ENCODE results near the gene GBP3. TPM values are rescaled to one million over a fixed set of nuclear protein-coding genes. Genes with fewer than 3 reads are reported as not detected.
"Not testable (repeated sequence)": the region's sequence is repeated elsewhere in the genome, so short reads cannot be mapped to it uniquely, and the experiment has no call there.

The GBP3 gene
- total RNA-seq, 2 donors from 2014 or later, result 8.0 to 8.2 TPM

DNA sequence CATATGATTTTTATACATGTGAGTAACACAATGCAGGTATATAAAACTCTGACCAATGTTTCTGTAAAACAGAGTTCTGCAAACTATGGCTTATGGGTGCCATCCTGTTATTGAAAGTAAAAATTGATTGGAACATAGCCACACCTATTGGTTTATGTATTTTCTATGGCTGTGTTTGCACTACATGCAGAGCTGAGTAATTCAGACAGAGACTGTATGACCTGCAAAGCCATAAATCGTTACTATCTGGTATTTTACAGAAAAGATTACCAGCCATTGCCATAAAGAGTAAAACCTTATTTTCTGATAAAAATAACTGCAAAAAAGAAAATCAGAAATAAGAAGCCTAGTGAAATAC is 29.3 kb upstream of the GBP3 start:
- 63 to 66% methylated on average over 1 of the region's 1 CpG for WGBS, 2 donors
- no peak overlapping the region for H3K27ac ChIP-seq
- TF ChIP-seq POLR2A (IDR thresholded peaks at IDR 0.05), result no peak
- TF ChIP-seq, protein P1, sequence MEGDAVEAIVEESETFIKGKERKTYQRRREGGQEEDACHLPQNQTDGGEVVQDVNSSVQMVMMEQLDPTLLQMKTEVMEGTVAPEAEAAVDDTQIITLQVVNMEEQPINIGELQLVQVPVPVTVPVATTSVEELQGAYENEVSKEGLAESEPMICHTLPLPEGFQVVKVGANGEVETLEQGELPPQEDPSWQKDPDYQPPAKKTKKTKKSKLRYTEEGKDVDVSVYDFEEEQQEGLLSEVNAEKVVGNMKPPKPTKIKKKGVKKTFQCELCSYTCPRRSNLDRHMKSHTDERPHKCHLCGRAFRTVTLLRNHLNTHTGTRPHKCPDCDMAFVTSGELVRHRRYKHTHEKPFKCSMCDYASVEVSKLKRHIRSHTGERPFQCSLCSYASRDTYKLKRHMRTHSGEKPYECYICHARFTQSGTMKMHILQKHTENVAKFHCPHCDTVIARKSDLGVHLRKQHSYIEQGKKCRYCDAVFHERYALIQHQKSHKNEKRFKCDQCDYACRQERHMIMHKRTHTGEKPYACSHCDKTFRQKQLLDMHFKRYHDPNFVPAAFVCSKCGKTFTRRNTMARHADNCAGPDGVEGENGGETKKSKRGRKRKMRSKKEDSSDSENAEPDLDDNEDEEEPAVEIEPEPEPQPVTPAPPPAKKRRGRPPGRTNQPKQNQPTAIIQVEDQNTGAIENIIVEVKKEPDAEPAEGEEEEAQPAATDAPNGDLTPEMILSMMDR (IDR thresholded peaks at IDR 0.05), result no peak
- H3K9me3 ChIP-seq, result no peaks in the 10 kb centered on the region
- no peaks in the 10 kb centered on the region for H3K27me3 ChIP-seq
- ATAC-seq, result no peak
- DNase-seq, result no peak
- no peaks in the 10 kb centered on the region for H3K4me1 ChIP-seq
- no peak overlapping the region for H3K4me3 ChIP-seq
- H3K36me3 ChIP-seq (replicated peaks in 1 of 2; ENCODE audit: insufficient read depth in 1 of 2, low read depth in 2 of 2), result peaks cover 0 to 1% of the 10 kb centered on the region in 2 donors
- intact Hi-C loops (cut with DNase I), result no loop called here

DNA sequence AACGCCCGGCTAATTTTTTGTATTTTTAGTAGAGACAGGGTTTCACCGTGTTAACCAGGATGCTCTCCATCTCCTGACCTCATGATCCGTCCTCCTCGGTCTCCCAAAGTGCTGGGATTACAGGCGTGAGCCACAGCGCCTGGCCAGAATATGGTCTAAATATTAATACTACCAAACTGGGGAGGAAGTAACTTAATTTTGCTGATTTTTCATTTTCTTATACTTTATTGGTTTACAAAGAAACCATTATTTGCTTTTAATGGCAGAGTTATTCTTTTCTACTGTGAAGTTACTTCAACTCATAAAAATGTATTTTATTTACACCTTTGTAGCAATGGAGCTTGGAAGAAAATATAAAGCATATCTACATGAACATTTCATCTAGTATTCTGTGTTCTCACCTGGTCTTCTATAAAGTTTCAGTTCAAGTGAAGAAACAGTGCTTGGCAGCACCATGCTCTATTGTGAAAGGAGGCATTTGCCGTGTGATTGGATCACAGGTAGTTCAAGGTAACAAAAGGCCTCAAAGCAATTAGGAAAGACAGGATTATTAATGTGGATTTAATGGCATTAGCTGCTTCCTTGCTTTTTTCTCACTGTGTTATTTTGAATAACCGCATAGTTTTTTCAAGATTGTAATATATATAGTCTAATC is 28.8 kb upstream of the GBP3 start:
- Histone ChIP-seq H3K27ac (no peak overlapping the region), H3K27me3 (no peaks in the 10 kb centered on the region), H3K9me3 (no peaks in the 10 kb centered on the region), H3K4me3 (no peak overlapping the region), H3K4me1 (no peaks in the 10 kb centered on the region), H3K36me3 (replicated peaks in 1 of 2; ENCODE audit: insufficient read depth in 1 of 2, low read depth in 2 of 2) (no peaks in the 10 kb centered on the region)
- WGBS, 2 donors, result 85 to 90% methylated on average over 9 of the region's 9 CpGs
- TF ChIP-seq, protein P1 (IDR thresholded peaks at IDR 0.05), result no peak
- DNase-seq (no peak), ATAC-seq (no peak)
- intact Hi-C loops (cut with DNase I), result no loop called here

GRCh38 chr1:89050649-89051033 is 28.0 kb upstream of the GBP3 start:
- H3K27ac ChIP-seq, result no peak overlapping the region
- DNase-seq, result no peak
- intact Hi-C loops (cut with DNase I), result no loop called here
- no peaks in the 10 kb centered on the region for H3K36me3 ChIP-seq (replicated peaks in 1 of 2; ENCODE audit: insufficient read depth in 1 of 2, low read depth in 2 of 2)
- no peaks in the 10 kb centered on the region for H3K27me3 ChIP-seq
- TF ChIP-seq POLR2A (IDR thresholded peaks at IDR 0.05), result no peak
- TF ChIP-seq, protein P1 (IDR thresholded peaks at IDR 0.05), result no peak
- WGBS, 2 donors, result 91 to 94% methylated on average over 9 to 11 of the region's 11 CpGs
- no peak for ATAC-seq
- H3K4me3 ChIP-seq, result no peak overlapping the region
- no peaks in the 10 kb centered on the region for H3K4me1 ChIP-seq
- H3K9me3 ChIP-seq, result no peaks in the 10 kb centered on the region

- WGBS, 2 donors, result 71 to 83% methylated on average over 9 of the region's 9 CpGs
- intact Hi-C loops (cut with DNase I); H3K27ac ChIP-seq; H3K36me3 ChIP-seq (replicated peaks in 1 of 2; ENCODE audit: insufficient read depth in 1 of 2, low read depth in 2 of 2); H3K9me3 ChIP-seq; H3K27me3 ChIP-seq; DNase-seq; H3K4me1 ChIP-seq; ATAC-seq; H3K4me3 ChIP-seq: not testable (repeated sequence)
Measured at GRCh38 chr1:89049901-89050648, 27.4 kb upstream of the GBP3 start.

DNA sequence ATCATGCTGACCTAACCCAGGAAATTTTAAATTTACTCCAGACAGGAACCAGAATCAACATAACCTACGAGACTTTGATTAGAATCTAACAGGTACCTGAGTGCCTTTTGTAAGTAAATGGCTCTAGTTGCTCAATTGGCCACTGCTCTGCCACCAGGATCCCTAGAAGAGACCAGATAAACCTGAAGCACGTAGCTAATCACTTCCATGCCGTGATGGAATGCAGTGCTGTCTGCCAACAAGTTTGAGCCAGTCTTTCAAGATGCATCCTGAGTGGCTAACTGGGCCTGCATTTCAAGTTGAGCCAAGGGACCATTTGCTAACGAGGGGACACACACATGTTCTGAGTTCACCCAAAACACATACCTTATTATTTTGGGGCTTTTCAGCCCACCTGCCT is 26.5 kb upstream of the GBP3 start:
- H3K27me3 ChIP-seq; intact Hi-C loops (cut with DNase I); H3K36me3 ChIP-seq (replicated peaks in 1 of 2; ENCODE audit: insufficient read depth in 1 of 2, low read depth in 2 of 2); H3K4me3 ChIP-seq; H3K4me1 ChIP-seq; H3K9me3 ChIP-seq; H3K27ac ChIP-seq; ATAC-seq; DNase-seq: not testable (repeated sequence)
- WGBS, 2 donors, result 80 to 92% methylated on average over 1 to 2 of the region's 4 CpGs

DNA sequence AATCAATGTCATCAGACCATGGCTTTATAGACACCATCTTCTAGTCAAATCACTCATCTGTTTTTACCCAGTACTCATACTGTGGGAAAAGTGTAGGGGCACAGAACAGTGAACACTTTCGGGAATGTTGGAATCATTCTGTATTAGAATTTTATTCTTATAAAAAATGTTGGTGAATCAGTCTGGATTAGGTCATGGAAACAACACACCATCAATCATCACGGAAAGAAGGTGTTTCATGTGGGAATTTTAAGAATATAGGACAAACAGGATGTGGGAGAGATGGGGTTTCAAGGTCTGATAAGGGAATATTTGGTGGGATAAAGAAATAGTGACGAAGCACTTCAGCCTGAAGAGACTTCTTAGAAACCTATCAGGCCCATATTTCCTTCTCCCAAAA is 25.1 kb upstream of the GBP3 start:
- H3K36me3 ChIP-seq (replicated peaks in 1 of 2; ENCODE audit: insufficient read depth in 1 of 2, low read depth in 2 of 2), result no peaks in the 10 kb centered on the region
- ATAC-seq, result no peak
- intact Hi-C loops (cut with DNase I), result no loop called here
- WGBS, 2 donors, result 75 to 86% methylated on average over 3 of the region's 3 CpGs
- no peaks in the 10 kb centered on the region for H3K9me3 ChIP-seq
- H3K27ac ChIP-seq, result no peak overlapping the region
- no peak for DNase-seq
- H3K4me3 ChIP-seq, result no peak overlapping the region
- H3K4me1 ChIP-seq, result no peaks in the 10 kb centered on the region
- no peaks in the 10 kb centered on the region for H3K27me3 ChIP-seq
- TF ChIP-seq, protein P1 (IDR thresholded peaks at IDR 0.05), result no peak
- TF ChIP-seq POLR2A (IDR thresholded peaks at IDR 0.05), result no peak

GRCh38 chr1:89046318-89047183 is 23.9 kb upstream of the GBP3 start:
- H3K36me3 ChIP-seq (replicated peaks in 1 of 2; ENCODE audit: insufficient read depth in 1 of 2, low read depth in 2 of 2); H3K4me3 ChIP-seq; H3K4me1 ChIP-seq; intact Hi-C loops (cut with DNase I); H3K9me3 ChIP-seq; H3K27me3 ChIP-seq; H3K27ac ChIP-seq; DNase-seq; ATAC-seq: not testable (repeated sequence)
- 71 to 81% methylated on average over 6 of the region's 6 CpGs for WGBS, 2 donors
